GM12872 (cell line): ENCODE results near the gene NAT8L.
A peak's percentile ranks its signal among the peaks of the same experiment; 100 is the strongest.

Experiments used
- CTCF ChIP-seq: IDR thresholded peaks from 3 replicates; pipeline ENCODE4 v1.5.1; 2011; ENCODE audit warnings: low read depth, mild to moderate bottlenecking, low read length, moderate library complexity; ENCODE audit not compliant: insufficient read depth

NAT8L gene

GRCh38 chr4:2036866-2037265 is 22.3 kb upstream of the NAT8L start:
- no peak for TF ChIP-seq CTCF

GRCh38 chr4:2040391-2041238 is 18.5 kb upstream of the NAT8L start:
- no peak for TF ChIP-seq CTCF

- TF ChIP-seq CTCF, result 0 out of 3 replicates have a peak, but pooled peaks have one; percentile 5
These were observed 17.6 kb upstream of the NAT8L start for GRCh38 chr4:2041239-2042130.

- TF ChIP-seq CTCF, result no peak
These were observed 16.8 kb upstream of the NAT8L start for GRCh38 chr4:2042204-2042946.

- no peak for TF ChIP-seq CTCF
These were observed 16.2 kb upstream of the NAT8L start for GRCh38 chr4:2042947-2043395.

- TF ChIP-seq CTCF, result no peak
These were observed 15.6 kb upstream of the NAT8L start for GRCh38 chr4:2043396-2044118.
